Esophagus muscularis mucosa (tissue), 4 donors: ENCODE measurements around the gene CXCR4. TPM values are rescaled to one million over a fixed set of nuclear protein-coding genes. Genes with fewer than 3 reads are reported as not detected.
"Not testable (repeated sequence)": the region's sequence is repeated elsewhere in the genome, so short reads cannot be mapped to it uniquely, and the experiment has no call there.

Experiments
- DNase-seq: peaks from one replicate; pipeline ENCODE4 v3.0.0-alpha.2; 2017; ENCODE audit errors: extremely low spot score
- H3K27ac ChIP-seq, 4 donors: fragments of 200-600 bp; sonication (generic); replicated peaks in 1 of 4; 1 replicate in 3 of 4; 2 replicates in 1 of 4; pipeline ENCODE4 v1.5.1; 2016 to 2019; ENCODE audit warnings: mild to moderate bottlenecking in 1 of 4
- H3K27me3 ChIP-seq, 4 donors: fragments of 200-600 bp; sonication (generic); one replicate each; pipeline versions ENCODE4 v1.5.1 to v1.6.0; 2016 to 2019
- H3K36me3 ChIP-seq, 4 donors: fragments of 200-600 bp; sonication (generic); one replicate each; pipeline ENCODE4 v1.5.1; 2016 to 2019
- H3K4me1 ChIP-seq, 4 donors: fragments of 200-600 bp; sonication (generic); one replicate each; pipeline ENCODE4 v1.5.1; 2016 to 2019
- H3K4me3 ChIP-seq, 4 donors: fragments of 200-600 bp; sonication (generic); 1 replicate in 2 of 4; 2 replicates in 2 of 4; pipeline ENCODE4 v1.5.1; 2016 to 2019; ENCODE audit warnings: mild to moderate bottlenecking in 4 of 4, moderate library complexity in 1 of 4
- H3K9me3 ChIP-seq, 4 donors: fragments of 200-600 bp; sonication (generic); 1 replicate in 3 of 4; 2 replicates in 1 of 4; pipeline ENCODE4 v1.5.1; 2016 to 2019
- CTCF ChIP-seq, 3 experiments: fragments of 200-600 bp in 2 of 3; fragments of 450-650 bp in 1 of 3; sonication (generic) in 2 of 3; IDR thresholded peaks; one replicate each; pipeline ENCODE4 v1.5.1; 2017 to 2019; ENCODE audit warnings: antibody characterized with exemption in 3 of 3, mild to moderate bottlenecking in 2 of 3, moderate library complexity in 1 of 3
- EP300 ChIP-seq: sonication (generic); formaldehyde crosslinking; IDR thresholded peaks from one replicate; pipeline ENCODE4 v1.6.1; 2017; ENCODE audit warnings: antibody characterized with exemption
- POLR2A ChIP-seq: fragments of 450-650 bp; IDR thresholded peaks from one replicate; pipeline ENCODE4 v1.6.1; 2017; ENCODE audit warnings: antibody characterized with exemption, moderate library complexity, mild to moderate bottlenecking, low read depth
- POLR2AphosphoS5 ChIP-seq, 2 donors: sonication (generic); formaldehyde crosslinking; IDR thresholded peaks; one replicate each; pipeline ENCODE4 v1.6.1; 2017; ENCODE audit warnings: antibody characterized with exemption in 2 of 2
- WGBS: methylation state at CpG from one replicate; pipeline ENCODE4 v1.1.5; 2018; 5-methylcytosine and 5-hydroxymethylcytosine counted together
- intact Hi-C: fragments of 100-400 bp; cut with DNase I; formaldehyde crosslinking; loops from one replicate; pipeline ENCODE4 v1.15.1; 2023
- total RNA-seq, 4 donors: library from RNA; depleted of rRNA; stranded (reverse); fragments of >200 nt; gene quantifications; one replicate each; pipeline versions ENCODE4 v1.1.0 to v1.2.1, GENCODE V29; 2016

Gene CXCR4
- total RNA-seq, 4 donors from 2014 or later: 4.2 to 11.8 (median 5.6) TPM

- DNase-seq: no peak
- 42% methylated on average over 12 of the region's 12 CpGs for WGBS
- Histone ChIP-seq H3K9me3 (no peaks in the 10 kb centered on the region), H3K4me1 (peaks cover 0 to 12% (median 6%) of the 10 kb centered on the region in 4 donors), H3K27me3 (no peaks in the 10 kb centered on the region), H3K27ac (no peak overlapping the region), H3K36me3 (no peaks in the 10 kb centered on the region), H3K4me3 (no peak overlapping the region)
- intact Hi-C loops: loop anchor here (10.0 kb wide), 1 partner anchor 161 kb away; no protein-coding TSS in a partner anchor
- no peak for TF ChIP-seq POLR2AphosphoS5 (IDR thresholded peaks at IDR 0.05)
- TF ChIP-seq POLR2A: no peak
- peak; percentile 16 to 35 (median 28) for TF ChIP-seq CTCF (IDR thresholded peaks at IDR 0.05)
- no peak for TF ChIP-seq EP300
Measured at GRCh38 chr2:136075476-136075875, 42.5 kb downstream of the CXCR4 start.

- Histone ChIP-seq H3K9me3 (no peaks in the 10 kb centered on the region), H3K4me3 (no peak overlapping the region), H3K36me3 (no peaks in the 10 kb centered on the region), H3K27ac (no peak overlapping the region), H3K27me3 (no peaks in the 10 kb centered on the region), H3K4me1 (peaks cover 0 to 12% (median 6%) of the 10 kb centered on the region in 4 donors)
- 91% methylated on average over 3 of the region's 3 CpGs for WGBS
- TF ChIP-seq EP300 (no peak), CTCF (IDR thresholded peaks at IDR 0.05) (no peak), POLR2A (no peak), POLR2AphosphoS5 (IDR thresholded peaks at IDR 0.05) (no peak)
- intact Hi-C loops: loop anchor here (10.0 kb wide), 1 partner anchor 158 kb away; no protein-coding TSS in a partner anchor
- no peak for DNase-seq
Measured at GRCh38 chr2:136072621-136073020, 45.3 kb downstream of the CXCR4 start.

- intact Hi-C loops: loop anchor here (10.0 kb wide), 1 partner anchor 157 kb away; no protein-coding TSS in a partner anchor
- not testable (repeated sequence) for H3K27ac ChIP-seq, H3K36me3 ChIP-seq, H3K4me3 ChIP-seq, H3K9me3 ChIP-seq, DNase-seq, H3K27me3 ChIP-seq
- peaks cover 0 to 12% (median 6%) of the 10 kb centered on the region in 4 donors for H3K4me1 ChIP-seq
- WGBS: 89% methylated on average over 4 of the region's 4 CpGs
Measured at GRCh38 chr2:136071887-136072286, 46.1 kb downstream of the CXCR4 start.

GRCh38 chr2:136070913-136071312 lies 47.0 kb downstream of the CXCR4 start:
- H3K4me3 ChIP-seq: no peak overlapping the region
- H3K27ac ChIP-seq: no peak overlapping the region
- no peaks in the 10 kb centered on the region for H3K36me3 ChIP-seq
- no peaks in the 10 kb centered on the region for H3K27me3 ChIP-seq
- H3K9me3 ChIP-seq: no peaks in the 10 kb centered on the region
- WGBS: 98% methylated on average over 4 of the region's 4 CpGs
- peaks cover 0 to 10% (median 5%) of the 10 kb centered on the region in 4 donors for H3K4me1 ChIP-seq
- DNase-seq: no peak
- intact Hi-C loops: loop anchor here (10.0 kb wide), 1 partner anchor 156 kb away; no protein-coding TSS in a partner anchor
- TF ChIP-seq POLR2AphosphoS5 (IDR thresholded peaks at IDR 0.05) (no peak), EP300 (no peak), POLR2A (no peak), CTCF (IDR thresholded peaks at IDR 0.05) (no peak)

- no peaks in the 10 kb centered on the region for H3K27me3 ChIP-seq
- TF ChIP-seq POLR2AphosphoS5 (IDR thresholded peaks at IDR 0.05) (no peak), POLR2A (no peak), EP300 (no peak), CTCF (IDR thresholded peaks at IDR 0.05) (no peak)
- H3K27ac ChIP-seq: no peak overlapping the region
- H3K4me3 ChIP-seq: no peak overlapping the region
- no peaks in the 10 kb centered on the region for H3K36me3 ChIP-seq
- no peak for DNase-seq
- no peaks in the 10 kb centered on the region for H3K4me1 ChIP-seq
- WGBS: 94% methylated on average over 3 of the region's 3 CpGs
- H3K9me3 ChIP-seq: no peaks in the 10 kb centered on the region
- intact Hi-C loops: loop anchor here (10.0 kb wide), 1 partner anchor 155 kb away; no protein-coding TSS in a partner anchor
Measured at GRCh38 chr2:136069773-136070172, 48.2 kb downstream of the CXCR4 start.
